HG02870 (cell line): ENCODE data around the gene CCDC183.
"Not testable (repeated sequence)": the region's sequence is repeated elsewhere in the genome, so short reads cannot be mapped to it uniquely, and the experiment has no call there.

Source experiments
- ATAC-seq: cut with Tn5 transposase; IDR thresholded peaks from one replicate; pipeline ENCODE4 v1.9.1; 2021; ENCODE audit warnings: mild to moderate bottlenecking, moderate library complexity; ENCODE audit not compliant: unreplicated experiment

The CCDC183 gene

GRCh38 chr9:136837146-136837855 is 41.2 kb downstream of the CCDC183 start:
- ATAC-seq: no peak

GRCh38 chr9:136837856-136838277 is 41.7 kb downstream of the CCDC183 start:
- not testable (repeated sequence) for ATAC-seq

- ATAC-seq: no peak
These were observed 42.4 kb downstream of the CCDC183 start for GRCh38 chr9:136838314-136839228.

GRCh38 chr9:136839229-136840139 is 43.3 kb downstream of the CCDC183 start:
- ATAC-seq: no peak

GRCh38 chr9:136840140-136840876 is 44.2 kb downstream of the CCDC183 start:
- no peak for ATAC-seq

- no peak for ATAC-seq
These were observed 44.9 kb downstream of the CCDC183 start for GRCh38 chr9:136840877-136841645.

GRCh38 chr9:136841646-136842379 is 45.7 kb downstream of the CCDC183 start:
- ATAC-seq: not testable (repeated sequence)

GRCh38 chr9:136842380-136842948 is 46.3 kb downstream of the CCDC183 start, which contains the start of gene AJM1:
TSS of gene AJM1 (plus strand) at chr9:136842478. CDS start at chr9:136844415, 1,937 bp downstream.
- peak; percentile 76 for ATAC-seq

- ATAC-seq: not testable (repeated sequence)
These were observed 47.1 kb downstream of the CCDC183 start for GRCh38 chr9:136843159-136843800.

GRCh38 chr9:136843801-136844740 is 47.9 kb downstream of the CCDC183 start:
- not testable (repeated sequence) for ATAC-seq

- ATAC-seq: no peak
These were observed 48.8 kb downstream of the CCDC183 start for GRCh38 chr9:136844761-136845464.

- no peak for ATAC-seq
These were observed 49.5 kb downstream of the CCDC183 start for GRCh38 chr9:136845465-136846260.

GRCh38 chr9:136846376-136847087 is 50.4 kb downstream of the CCDC183 start:
- ATAC-seq: no peak

GRCh38 chr9:136847088-136847825 is 51.1 kb downstream of the CCDC183 start:
- no peak for ATAC-seq
